Parathyroid adenoma (tissue), 2 donors: Measurements from ENCODE around the gene ACAD9.

Experiments used
- H2AFZ ChIP-seq: fragments of 300-600 bp; sonication (generic); one replicate; pipeline ENCODE4 v1.7.0; 2017; ENCODE audit warnings: antibody characterized with exemption, mild to moderate bottlenecking
- H3K27ac ChIP-seq: fragments of 300-600 bp; sonication (generic); one replicate; pipeline ENCODE4 v1.7.0; 2017
- H3K27me3 ChIP-seq: fragments of 300-600 bp; sonication (generic); one replicate; pipeline ENCODE4 v1.7.0; 2017; ENCODE audit warnings: low read length; ENCODE audit not compliant: control insufficient read depth, insufficient read depth
- H3K36me3 ChIP-seq: fragments of 300-600 bp; sonication (generic); one replicate; pipeline ENCODE4 v1.7.0; 2017; ENCODE audit warnings: low read length; ENCODE audit not compliant: control insufficient read depth, insufficient read depth
- H3K4me1 ChIP-seq: fragments of 300-600 bp; sonication (generic); one replicate; pipeline ENCODE4 v1.7.0; 2017; ENCODE audit warnings: control low read depth
- H3K4me2 ChIP-seq: fragments of 300-600 bp; sonication (generic); one replicate; pipeline ENCODE4 v1.7.0; 2017; ENCODE audit warnings: low read length
- H3K4me3 ChIP-seq: fragments of 300-600 bp; sonication (generic); one replicate; pipeline ENCODE4 v1.7.0; 2017; ENCODE audit warnings: low read depth, low read length
- H3K79me2 ChIP-seq: fragments of 300-600 bp; sonication (generic); one replicate; pipeline ENCODE4 v1.7.0; 2017; ENCODE audit warnings: control low read depth
- H3K9ac ChIP-seq: fragments of 300-600 bp; sonication (generic); one replicate; pipeline ENCODE4 v1.7.0; 2017; ENCODE audit warnings: mild to moderate bottlenecking
- H3K9me3 ChIP-seq: fragments of 300-600 bp; sonication (generic); one replicate; pipeline ENCODE4 v1.7.0; 2017; ENCODE audit warnings: low read length; ENCODE audit not compliant: control insufficient read depth
- TF ChIP-seq, protein P1 (sequence below): fragments of 300-600 bp; sonication (generic); IDR thresholded peaks from one replicate; pipeline ENCODE4 v1.7.0; 2017; ENCODE audit warnings: antibody characterized with exemption, mild to moderate bottlenecking
- donor health status: primary hyperparathyroidism.

ACAD9 gene

DNA sequence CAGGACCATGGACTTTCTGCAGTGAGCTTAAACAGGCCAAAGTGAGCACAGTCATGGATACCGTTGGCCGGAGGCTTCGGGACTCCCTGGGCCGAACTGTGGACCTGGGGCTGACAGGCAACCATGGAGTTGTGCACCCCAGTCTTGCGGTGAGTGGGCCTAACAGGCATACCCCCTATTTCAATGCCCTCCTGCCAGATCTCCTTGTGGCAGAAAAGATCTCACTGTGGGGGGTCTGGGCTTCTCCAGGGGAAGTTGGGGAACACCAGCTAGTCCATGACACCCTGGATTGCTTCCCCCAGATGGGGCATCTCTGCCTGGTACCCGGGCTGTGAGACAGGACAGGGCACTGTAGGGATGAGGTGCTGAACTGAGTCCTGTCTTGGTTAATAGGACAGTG, 29.5 kb downstream of the ACAD9 start:
- TF ChIP-seq, protein P1, sequence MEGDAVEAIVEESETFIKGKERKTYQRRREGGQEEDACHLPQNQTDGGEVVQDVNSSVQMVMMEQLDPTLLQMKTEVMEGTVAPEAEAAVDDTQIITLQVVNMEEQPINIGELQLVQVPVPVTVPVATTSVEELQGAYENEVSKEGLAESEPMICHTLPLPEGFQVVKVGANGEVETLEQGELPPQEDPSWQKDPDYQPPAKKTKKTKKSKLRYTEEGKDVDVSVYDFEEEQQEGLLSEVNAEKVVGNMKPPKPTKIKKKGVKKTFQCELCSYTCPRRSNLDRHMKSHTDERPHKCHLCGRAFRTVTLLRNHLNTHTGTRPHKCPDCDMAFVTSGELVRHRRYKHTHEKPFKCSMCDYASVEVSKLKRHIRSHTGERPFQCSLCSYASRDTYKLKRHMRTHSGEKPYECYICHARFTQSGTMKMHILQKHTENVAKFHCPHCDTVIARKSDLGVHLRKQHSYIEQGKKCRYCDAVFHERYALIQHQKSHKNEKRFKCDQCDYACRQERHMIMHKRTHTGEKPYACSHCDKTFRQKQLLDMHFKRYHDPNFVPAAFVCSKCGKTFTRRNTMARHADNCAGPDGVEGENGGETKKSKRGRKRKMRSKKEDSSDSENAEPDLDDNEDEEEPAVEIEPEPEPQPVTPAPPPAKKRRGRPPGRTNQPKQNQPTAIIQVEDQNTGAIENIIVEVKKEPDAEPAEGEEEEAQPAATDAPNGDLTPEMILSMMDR: no peak

DNA sequence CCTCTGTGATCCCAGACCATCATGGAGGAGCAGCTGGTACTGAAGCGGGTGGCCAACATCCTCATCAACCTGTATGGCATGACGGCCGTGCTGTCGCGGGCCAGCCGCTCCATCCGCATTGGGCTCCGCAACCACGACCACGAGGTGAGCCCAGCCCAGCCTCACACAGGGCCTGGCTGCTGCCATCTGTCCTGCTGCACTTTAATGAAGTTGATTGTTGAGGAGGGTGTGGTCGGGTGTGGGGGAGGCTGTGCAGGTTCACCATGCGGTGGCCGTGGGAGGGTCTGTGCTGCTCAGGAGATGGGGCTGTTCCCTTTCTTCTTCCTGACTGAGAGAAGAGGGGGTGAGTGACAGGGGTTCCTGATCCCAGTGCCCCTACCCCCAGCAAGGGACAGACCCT, 30.6 kb downstream of the ACAD9 start:
- Histone ChIP-seq H3K27ac (no peak overlapping the region), H3K79me2 (no peaks in the 10 kb centered on the region), H3K27me3 (no peaks in the 10 kb centered on the region), H3K36me3 (no peaks in the 10 kb centered on the region), H3K9ac (no peak overlapping the region), H2AFZ (no peak overlapping the region), H3K9me3 (no peaks in the 10 kb centered on the region), H3K4me3 (no peak overlapping the region), H3K4me1 (no peaks in the 10 kb centered on the region), H3K4me2 (no peak overlapping the region)
- TF ChIP-seq, protein P1: no peak

More for the DNA sequence above, 29.5 kb downstream of the ACAD9 start:
- no peaks in the 10 kb centered on the region for H3K36me3 ChIP-seq
- H3K79me2 ChIP-seq: no peaks in the 10 kb centered on the region
- no peak overlapping the region for H3K27ac ChIP-seq
- no peak overlapping the region for H3K9ac ChIP-seq
- no peak overlapping the region for H3K4me2 ChIP-seq
- no peaks in the 10 kb centered on the region for H3K9me3 ChIP-seq
- no peaks in the 10 kb centered on the region for H3K27me3 ChIP-seq
- H3K4me3 ChIP-seq: no peak overlapping the region
- no peak overlapping the region for H2AFZ ChIP-seq
- no peaks in the 10 kb centered on the region for H3K4me1 ChIP-seq

DNA sequence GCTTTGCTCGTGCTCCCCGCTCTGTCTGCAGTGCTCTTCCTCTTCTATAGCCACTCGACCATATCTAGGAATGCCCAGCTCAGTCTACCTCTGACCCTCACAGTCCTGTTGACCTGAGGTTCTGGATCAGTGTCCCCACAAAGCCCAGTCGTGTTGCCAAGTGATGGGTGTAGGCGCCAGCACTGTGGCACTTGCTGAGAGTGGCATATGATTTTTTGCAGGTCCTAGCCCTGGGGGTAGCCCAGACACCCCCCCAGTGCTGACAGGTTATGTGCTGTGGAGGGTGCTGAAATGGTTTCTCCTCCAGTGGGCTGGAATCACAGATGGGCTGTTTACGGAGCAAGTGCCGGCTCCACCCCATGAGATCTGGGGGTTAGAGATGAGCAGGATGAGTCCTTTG, 32.5 kb downstream of the ACAD9 start:
- no peak overlapping the region for H3K4me3 ChIP-seq
- no peaks in the 10 kb centered on the region for H3K36me3 ChIP-seq
- H3K9me3 ChIP-seq: no peaks in the 10 kb centered on the region
- TF ChIP-seq, protein P1: no peak
- no peak overlapping the region for H3K4me2 ChIP-seq
- H3K4me1 ChIP-seq: no peaks in the 10 kb centered on the region
- H3K27ac ChIP-seq: no peak overlapping the region
- no peaks in the 10 kb centered on the region for H3K27me3 ChIP-seq
- H3K79me2 ChIP-seq: no peaks in the 10 kb centered on the region
- H2AFZ ChIP-seq: no peak overlapping the region
- H3K9ac ChIP-seq: no peak overlapping the region

DNA sequence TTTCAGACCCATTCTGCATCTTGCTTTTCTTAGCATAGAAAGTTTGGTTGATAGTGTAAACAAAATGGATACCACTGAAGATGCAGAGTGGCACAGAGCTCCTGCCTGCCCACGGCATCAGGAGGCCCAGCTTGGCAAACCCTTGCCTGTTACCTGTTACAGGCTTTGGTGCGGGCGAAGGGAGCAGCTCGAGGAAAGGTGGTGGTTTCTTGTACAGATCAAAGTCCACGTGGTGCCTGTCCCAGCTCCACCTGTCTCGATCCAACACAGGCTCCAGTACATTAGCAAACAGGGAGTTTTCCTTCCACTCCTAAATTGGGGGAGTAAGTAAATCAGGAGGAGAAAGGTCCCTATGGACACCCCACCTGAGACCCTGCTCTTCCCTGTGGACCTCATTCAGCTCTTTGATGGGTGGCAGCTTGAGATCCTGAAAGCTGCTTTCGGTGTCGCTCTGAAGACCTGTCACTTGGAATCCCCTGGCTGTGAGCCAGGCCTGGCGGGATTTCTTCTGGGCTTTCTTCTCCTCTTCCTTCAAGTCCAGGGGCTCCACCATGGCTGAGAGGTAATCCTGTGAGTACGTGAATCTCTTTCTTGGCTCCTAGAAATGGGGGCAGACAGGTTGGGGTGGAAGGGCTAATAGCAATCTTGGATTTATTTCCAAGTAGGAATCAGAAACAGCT, 35.7 kb downstream of the ACAD9 start:
- TF ChIP-seq, protein P1: no peak
- Histone ChIP-seq H3K4me1 (no peaks in the 10 kb centered on the region), H2AFZ (no peak overlapping the region), H3K9me3 (no peaks in the 10 kb centered on the region), H3K4me3 (no peak overlapping the region), H3K9ac (no peak overlapping the region), H3K79me2 (no peaks in the 10 kb centered on the region), H3K27me3 (no peaks in the 10 kb centered on the region), H3K36me3 (no peaks in the 10 kb centered on the region), H3K4me2 (no peak overlapping the region), H3K27ac (no peak overlapping the region)

DNA sequence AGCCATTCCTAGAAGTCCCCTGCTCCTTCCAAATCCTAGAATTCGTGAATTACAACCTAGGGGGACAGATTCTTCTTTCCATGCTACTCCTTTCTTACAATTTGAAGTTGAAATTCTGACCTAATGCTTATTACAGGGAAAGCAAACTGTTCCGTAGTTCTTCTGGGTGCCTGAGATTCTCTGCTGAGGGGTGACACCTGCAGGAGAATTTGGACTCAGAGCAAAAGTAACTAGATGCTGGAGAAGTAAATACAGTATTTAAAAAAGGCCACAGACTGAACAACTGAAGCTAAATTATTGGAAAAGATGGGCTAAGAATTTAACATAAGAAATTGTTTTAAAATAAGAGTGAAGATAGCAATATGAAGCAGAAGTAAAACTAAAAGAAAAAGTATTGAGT, 37.9 kb downstream of the ACAD9 start:
- no peaks in the 10 kb centered on the region for H3K79me2 ChIP-seq
- H2AFZ ChIP-seq: no peak overlapping the region
- H3K9ac ChIP-seq: no peak overlapping the region
- no peaks in the 10 kb centered on the region for H3K27me3 ChIP-seq
- no peak overlapping the region for H3K4me3 ChIP-seq
- H3K4me1 ChIP-seq: no peaks in the 10 kb centered on the region
- no peaks in the 10 kb centered on the region for H3K9me3 ChIP-seq
- H3K27ac ChIP-seq: no peak overlapping the region
- no peaks in the 10 kb centered on the region for H3K36me3 ChIP-seq
- TF ChIP-seq, protein P1: no peak
- H3K4me2 ChIP-seq: no peak overlapping the region
